Tracheal epithelial cell (primary cell): ENCODE results near the gene ATAD1. TPM values are rescaled to one million over a fixed set of nuclear protein-coding genes. Genes with fewer than 3 reads are reported as not detected.

Experiments used
- total RNA-seq: library from RNA; depleted of rRNA; stranded (reverse); fragments of >200 nt; gene quantifications from 2 replicates; pipeline ENCODE4 v1.2.1, GENCODE V29; 2014

Gene ATAD1
- 68.9 and 86.7 TPM in 2 replicates for total RNA-seq

DNA sequence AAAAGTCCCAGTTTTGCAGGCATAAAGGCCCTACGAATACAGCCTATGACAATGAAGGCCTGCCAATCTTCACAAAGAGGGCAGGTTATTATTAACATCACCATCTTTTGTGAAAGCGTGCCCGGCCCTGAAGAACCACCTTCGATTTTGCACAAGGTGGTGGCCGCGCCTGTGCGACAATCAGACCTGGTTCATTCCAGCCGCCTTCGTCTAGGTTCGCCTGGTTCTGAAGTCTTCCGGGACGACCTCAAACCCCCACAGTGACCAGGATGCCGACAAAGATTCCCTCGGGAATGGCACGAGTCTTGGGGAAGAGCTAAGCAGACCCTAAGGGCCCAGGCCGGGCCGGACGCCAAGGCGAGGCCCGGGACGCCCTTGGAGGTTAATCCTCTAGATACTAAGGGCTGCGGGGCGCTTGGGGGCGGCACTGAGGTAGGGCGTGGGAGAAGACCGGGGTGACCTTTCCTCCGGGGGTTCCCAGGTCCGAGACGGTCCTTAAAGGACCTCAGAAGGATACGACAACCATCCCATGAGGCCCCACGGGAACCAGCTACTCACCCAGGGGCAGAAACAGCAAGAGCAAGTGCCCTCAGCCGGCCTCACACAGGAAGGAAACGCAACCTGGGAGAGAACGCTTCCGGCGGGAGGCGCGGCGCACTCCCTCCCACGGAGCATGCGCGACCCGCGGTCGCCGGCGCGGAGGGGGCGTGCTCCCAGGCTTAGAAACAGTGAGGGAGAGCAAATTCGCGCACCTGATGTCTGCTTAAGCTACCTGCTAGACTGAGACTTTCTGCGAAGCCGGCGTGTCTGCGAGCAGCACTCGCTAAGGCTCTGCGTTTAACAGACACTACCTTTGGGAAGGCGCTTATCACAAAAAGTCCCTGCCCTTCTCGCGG, at the start of gene ATAD1:
TSS of gene ATAD1 (minus strand) at position 618 of the 896 bp plus-strand sequence. CDS start 3,627 bp downstream, outside the sequence.

DNA sequence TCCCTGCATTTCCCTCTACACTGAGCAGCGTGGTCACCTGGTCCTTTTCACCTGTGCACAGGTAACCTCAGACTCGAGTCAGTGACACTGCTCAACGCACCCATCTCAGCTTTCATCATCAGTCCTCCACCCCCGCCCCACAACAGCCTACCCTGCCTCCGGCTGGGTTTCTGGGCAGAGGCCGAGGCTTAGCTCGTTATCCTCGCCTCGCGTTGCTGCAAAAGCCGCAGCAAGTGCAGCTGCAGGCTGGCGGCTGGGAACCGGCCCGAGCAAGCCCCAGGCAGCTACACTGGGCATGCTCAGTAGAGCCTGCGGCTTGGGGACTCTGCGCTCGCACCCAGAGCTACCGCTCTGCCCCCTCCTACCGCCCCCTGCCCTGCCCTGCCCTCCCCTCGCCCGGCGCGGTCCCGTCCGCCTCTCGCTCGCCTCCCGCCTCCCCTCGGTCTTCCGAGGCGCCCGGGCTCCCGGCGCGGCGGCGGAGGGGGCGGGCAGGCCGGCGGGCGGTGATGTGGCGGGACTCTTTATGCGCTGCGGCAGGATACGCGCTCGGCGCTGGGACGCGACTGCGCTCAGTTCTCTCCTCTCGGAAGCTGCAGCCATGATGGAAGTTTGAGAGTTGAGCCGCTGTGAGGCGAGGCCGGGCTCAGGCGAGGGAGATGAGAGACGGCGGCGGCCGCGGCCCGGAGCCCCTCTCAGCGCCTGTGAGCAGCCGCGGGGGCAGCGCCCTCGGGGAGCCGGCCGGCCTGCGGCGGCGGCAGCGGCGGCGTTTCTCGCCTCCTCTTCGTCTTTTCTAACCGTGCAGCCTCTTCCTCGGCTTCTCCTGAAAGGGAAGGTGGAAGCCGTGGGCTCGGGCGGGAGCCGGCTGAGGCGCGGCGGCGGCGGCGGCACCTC, 45.3 kb upstream of the ATAD1 start, which contains the start of the genes KLLN and PTEN:
TSS of gene KLLN (minus strand) at position 481 of the 891 bp plus-strand sequence. CDS start 1,046 bp downstream, outside the sequence.
TSS of gene PTEN (plus strand) at position 573 of the 891 bp plus-strand sequence. CDS start 845 bp downstream, outside the sequence.

Other genes starting within 250 kb of the ATAD1 start
- gene PAPSS2, start 158.3 kb downstream of the ATAD1 start, total RNA-seq = 1.1 and 12.3 TPM in 2 replicates
- gene KLLN, start 45.3 kb upstream of the ATAD1 start, total RNA-seq = 0.24 and 0.64 TPM in 2 replicates
- 62.4 and 94.2 TPM in 2 replicates for gene PTEN, start 45.4 kb upstream of the ATAD1 start, total RNA-seq